ENCODE measurements around the gene ZC2HC1C.
"Not testable (repeated sequence)": the region's sequence is repeated elsewhere in the genome, so short reads cannot be mapped to it uniquely, and the experiment has no call there.

ZC2HC1C gene

DNA sequence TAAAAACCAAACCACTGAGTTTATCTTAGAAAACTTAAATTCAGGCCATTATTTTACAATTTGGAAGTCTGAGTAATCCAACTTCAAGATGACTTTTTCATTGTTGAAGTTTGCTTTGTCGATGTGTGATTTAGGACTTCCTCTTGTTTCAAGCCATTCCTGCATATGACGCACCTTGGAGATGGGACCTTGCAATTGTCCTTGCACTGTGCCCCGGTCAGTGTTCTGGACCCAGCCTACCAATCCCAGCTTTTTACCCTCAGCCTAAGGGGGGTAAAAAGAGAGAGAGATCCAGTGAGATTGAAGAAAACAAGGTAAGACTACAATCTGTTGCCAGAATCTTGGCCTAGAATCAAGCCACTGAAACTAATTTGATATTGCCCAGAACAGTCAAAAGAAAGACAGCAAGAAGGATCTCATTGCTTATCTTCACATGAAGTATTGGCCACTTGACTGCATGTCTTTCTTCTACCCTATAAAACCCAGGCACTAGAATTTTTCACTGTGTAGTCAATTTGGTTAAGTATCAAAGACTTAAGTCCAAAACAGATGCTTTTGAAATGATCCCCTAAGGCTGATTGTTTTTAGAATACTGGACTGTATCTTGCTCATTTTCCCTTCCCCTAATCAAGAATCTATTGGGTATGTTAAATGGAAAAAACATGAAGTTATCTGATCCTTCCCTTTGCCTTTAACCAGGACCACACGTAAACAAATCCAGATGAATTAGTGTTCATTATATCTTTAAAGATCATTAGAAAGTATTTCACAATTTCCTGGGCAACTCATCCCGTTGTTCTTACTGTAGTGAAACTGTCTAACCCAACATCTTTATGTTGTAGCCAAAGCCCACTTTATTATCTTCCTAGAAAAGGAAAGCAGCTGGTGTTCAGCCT, 15.8 kb upstream of the ZC2HC1C start:
- DNase-seq (ENCODE audit: low read depth in 3 of 3), result no peak

- no peak for DNase-seq (ENCODE audit: low read depth in 3 of 3)
Measured at GRCh38 chr14:75054421-75054820, 15.0 kb upstream of the ZC2HC1C start.

- no peak for DNase-seq (ENCODE audit: low read depth in 3 of 3)
Measured at GRCh38 chr14:75059642-75060041, 9.8 kb upstream of the ZC2HC1C start.

DNA sequence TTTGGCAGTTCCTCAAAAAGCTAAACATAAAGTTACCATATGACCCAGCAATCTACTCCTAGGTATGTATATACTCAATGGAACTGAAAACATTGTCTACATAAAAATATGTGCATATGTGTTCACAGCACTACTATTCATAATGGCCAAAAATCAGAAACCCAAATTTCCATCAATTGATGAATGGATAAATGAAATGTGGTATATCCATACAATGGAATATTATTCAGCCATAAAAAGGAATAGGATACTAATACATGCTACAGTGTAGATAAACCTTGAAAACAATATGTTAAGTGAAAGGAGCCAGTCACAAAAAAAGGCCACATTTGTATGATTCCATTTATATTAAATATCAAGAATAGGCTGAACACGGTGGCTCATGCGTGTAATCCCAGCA, 9.0 kb upstream of the ZC2HC1C start:
- no peak for DNase-seq (ENCODE audit: low read depth in 3 of 3)

DNA sequence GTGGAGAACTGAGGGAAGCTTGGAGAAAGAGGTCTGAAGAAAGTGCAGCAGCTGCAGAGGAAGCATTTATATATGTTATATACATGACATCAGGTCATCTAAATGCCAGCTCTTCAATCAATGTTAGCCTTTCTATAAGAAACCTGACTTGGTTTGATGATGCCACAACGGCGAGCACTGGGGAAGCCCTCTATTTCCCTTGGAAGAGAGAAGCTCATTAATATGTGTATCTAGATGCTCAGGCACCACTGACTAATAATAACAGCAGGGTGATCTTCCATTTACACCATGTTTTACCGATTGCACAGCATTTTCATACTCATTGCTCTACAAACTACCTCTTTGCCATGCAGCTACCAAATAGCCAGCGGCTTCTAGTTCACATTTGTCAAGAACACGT, 6.4 kb upstream of the ZC2HC1C start:
- DNase-seq (ENCODE audit: low read depth in 3 of 3), result no peak

- DNase-seq (ENCODE audit: low read depth in 3 of 3), result peak; percentile 83 to 86 (median 84)
Measured at GRCh38 chr14:75063491-75064204, 5.8 kb upstream of the ZC2HC1C start, which contains the start of gene ACYP1. Gene ACYP1, minus strand, starts transcription at chr14:75064024. Its CDS starts 471 bp downstream, at chr14:75063553.

DNA sequence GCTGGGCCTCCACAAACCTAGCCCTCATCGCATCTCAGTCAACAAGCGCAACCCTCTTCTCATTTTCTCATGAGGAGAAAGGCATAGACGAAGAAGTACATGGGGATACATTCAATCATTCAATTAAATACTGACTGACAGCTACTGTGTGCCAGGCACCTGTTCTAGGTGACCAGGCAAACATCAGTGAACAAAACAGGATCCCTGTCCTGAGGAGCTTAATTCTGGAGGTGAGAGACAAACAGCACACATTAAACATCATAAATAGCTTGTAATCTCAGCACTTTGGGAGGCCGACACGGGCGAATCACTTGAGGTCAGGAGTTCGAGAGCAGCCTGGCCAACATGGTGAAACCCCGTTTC, 5.3 kb upstream of the ZC2HC1C start:
- no peak for DNase-seq (ENCODE audit: low read depth in 3 of 3)

GRCh38 chr14:75066691-75067090, 2.8 kb upstream of the ZC2HC1C start:
- DNase-seq (ENCODE audit: low read depth in 3 of 3), result no peak

GRCh38 chr14:75067212-75067611, 2.2 kb upstream of the ZC2HC1C start:
- no peak for DNase-seq (ENCODE audit: low read depth in 3 of 3)

DNA sequence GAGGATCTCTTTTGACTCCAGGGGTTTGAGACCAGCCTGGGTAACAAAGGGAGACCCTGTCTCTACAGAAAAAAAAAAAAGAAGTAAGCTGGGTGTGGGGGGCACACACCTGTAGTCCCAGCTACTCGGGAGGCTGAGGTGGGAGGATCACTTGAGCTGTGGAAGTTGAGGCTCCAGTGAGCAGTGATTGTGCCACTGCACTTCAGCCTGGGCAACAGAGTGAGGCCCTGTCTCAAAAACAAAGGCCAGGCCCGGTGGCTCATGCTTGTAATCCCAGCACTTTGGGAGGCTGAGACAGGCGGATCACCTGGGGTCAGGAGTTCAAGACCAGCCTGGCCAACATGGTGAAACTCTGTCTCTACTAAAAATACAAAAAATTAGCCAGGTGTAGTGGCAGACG, 1.7 kb upstream of the ZC2HC1C start:
- not testable (repeated sequence) for DNase-seq (ENCODE audit: low read depth in 3 of 3)

GRCh38 chr14:75068294-75069120, 934 bp upstream of the ZC2HC1C start:
- DNase-seq (ENCODE audit: low read depth in 3 of 3), result no peak

GRCh38 chr14:75069811-75070145, 337 bp downstream of the ZC2HC1C start:
- no peak for DNase-seq (ENCODE audit: low read depth in 3 of 3)

DNA sequence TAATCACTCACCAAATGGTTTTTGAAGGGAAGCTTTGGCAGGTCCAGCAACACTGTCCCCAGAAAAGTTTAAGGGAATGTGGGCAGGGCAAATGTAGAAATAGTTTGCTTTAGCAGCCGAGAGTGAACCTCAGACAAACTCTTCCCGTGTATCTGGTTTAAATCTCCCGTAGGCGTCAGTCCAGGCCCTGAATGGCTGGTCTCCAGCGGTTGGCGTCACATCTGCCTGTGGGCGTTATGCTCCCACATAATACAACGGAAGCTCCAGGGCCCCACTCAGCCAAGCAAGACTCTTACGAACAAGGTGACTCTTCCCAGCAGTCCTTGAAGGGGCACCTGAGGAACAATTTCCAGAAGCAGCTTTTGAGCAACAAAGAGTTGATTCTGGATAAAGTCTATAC, 942 bp downstream of the ZC2HC1C start:
- DNase-seq (ENCODE audit: low read depth in 3 of 3), result no peak

GRCh38 chr14:75077794-75078193, 8.4 kb downstream of the ZC2HC1C start:
- DNase-seq (ENCODE audit: low read depth in 3 of 3), result no peak

DNA sequence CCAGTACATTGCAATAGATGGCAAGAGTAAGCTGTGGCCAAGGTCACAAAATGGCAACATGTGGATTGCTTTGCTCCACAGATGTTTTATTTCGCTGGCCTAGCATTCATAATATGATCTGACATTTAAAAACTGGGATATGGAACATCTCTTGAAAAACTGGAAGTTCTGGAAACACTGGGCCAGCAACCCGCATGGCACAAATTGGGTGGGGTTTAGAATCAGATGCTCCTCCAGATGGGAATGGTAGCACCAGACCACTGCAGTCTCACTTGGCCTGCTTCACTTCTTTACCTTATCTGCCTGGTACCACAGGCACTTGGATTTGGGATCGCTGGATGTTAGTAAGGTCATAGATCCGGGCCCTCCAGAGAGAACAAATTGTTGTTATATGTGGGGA, 10.1 kb downstream of the ZC2HC1C start:
- no peak for DNase-seq (ENCODE audit: low read depth in 3 of 3)

GRCh38 chr14:75081660-75082229, 12.3 kb downstream of the ZC2HC1C start:
- DNase-seq (ENCODE audit: low read depth in 3 of 3), result no peak

DNA sequence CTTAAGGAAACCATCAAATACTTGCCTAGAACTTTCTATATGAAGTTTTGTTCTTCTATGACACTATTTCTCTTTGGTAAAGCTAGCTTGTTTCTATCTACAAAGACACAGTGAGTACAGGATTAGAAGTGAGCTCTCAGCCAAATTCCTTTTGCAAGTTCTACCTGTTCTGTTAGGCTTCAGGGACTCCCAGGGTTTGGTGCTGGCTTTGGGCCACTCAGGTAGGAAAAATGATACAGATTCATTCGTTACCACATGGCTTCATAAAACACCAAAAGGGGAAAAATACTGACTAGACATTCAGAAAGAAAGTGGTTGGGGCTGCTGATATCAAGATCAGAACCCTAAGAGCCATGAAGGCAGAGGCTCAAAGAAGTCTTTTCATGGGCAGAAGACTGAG, 13.8 kb downstream of the ZC2HC1C start:
- DNase-seq (ENCODE audit: low read depth in 3 of 3), result no peak

DNA sequence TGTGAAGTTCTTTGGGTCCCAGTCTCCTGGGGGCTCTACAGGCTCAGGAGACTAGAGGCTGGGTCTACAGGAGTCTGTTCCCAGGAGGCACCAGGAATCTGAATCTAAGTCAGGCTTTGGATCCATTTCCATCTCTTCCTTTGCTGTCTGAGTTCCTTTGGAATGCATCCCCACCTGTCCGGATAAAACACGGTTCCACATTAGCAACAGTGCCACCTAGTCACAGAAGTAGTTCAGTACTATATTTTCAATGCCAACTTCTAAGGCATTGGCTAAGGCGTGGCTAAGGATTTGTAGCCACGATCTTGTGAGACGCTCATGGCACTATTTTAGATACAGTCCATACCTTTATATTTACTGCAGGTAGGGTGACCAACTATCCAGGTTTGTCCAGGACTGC, 15.1 kb downstream of the ZC2HC1C start:
- DNase-seq (ENCODE audit: low read depth in 3 of 3), result no peak

- no peak for DNase-seq (ENCODE audit: low read depth in 3 of 3)
Measured at GRCh38 chr14:75088153-75088552, 18.7 kb downstream of the ZC2HC1C start.

DNA sequence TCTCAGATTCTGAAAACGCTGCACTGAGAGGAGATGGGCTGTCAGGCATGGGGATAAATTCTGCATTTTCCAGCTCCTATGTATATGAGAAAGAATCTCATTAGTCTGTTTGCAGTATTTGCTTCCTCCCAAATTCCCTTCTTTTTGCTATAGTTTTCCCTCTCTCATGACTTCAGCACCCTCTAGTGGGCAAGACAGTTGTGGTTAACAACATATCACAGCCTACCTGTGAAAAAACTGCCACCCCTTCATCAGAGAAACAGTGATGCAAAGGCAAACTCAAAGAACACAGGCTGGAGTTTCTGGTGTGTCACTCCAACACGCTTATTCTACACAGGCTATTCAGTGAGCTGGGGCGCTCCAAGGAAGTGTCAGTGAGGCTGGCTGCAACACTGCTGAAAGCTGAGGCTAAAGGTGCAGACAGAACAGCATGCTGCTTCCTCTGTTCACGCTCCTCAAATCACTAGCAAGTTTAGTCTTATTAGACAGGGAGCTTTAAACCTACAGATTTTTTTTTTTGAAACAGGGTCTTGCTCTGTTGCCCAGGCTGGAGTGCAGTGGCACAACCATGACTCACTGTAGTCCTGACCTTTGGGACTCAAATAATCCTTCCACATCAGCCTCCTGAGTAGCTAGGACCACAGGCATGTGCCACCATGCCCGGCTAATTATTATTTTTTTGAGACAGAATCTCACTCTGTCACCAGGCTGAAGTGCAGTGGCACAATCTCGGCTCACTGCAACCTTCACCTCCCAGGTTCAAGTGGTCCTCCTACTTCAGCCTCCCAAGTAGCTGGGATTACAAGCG, 19.3 kb downstream of the ZC2HC1C start:
- peak in 1 of 3 donors; percentile 37 for DNase-seq (ENCODE audit: low read depth in 3 of 3)

DNA sequence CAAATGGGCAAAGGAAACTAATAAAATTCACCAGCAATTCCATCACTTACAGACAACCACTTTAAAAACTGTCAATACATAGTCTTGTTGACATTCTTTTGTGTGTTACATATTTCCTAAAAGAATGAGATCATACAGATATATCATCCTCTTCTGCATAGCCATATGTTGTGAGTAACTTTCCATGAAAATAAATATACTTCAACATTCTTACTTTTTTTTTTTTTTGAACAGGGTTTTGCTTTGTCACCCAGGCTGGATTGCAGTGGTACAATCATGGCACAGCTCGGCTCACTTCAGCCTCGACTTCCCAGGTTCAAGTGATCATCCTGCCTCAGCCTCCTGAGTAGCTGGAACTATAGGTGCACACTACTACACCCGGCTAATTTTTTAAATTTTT, 20.9 kb downstream of the ZC2HC1C start:
- DNase-seq (ENCODE audit: low read depth in 3 of 3), result no peak

Data from stimulated activated CD4-positive, alpha-beta T cell treated with anti-CD3 and anti-CD28 coated beads, TNF-alpha, amount 100 ng/mL, for 48 hours (primary cell).